WTC11 (cell line): ENCODE results near the gene MRPS27. TPM values are rescaled to one million over a fixed set of nuclear protein-coding genes. Genes with fewer than 3 reads are reported as not detected.

Source experiments
- ATAC-seq: fragments of 200-7000 bp; cut with Tn5 transposase; 2 replicates; pipeline ENCODE4 v1.10.0; 2021; ENCODE audit warnings: mild to moderate bottlenecking, moderate library complexity
- CTCF ChIA-PET: fragments of 300-600 bp; sonication (Branson Sonifier 250); formaldehyde crosslinking; loops from one replicate; lab custom pipeline; 2021; ENCODE audit warnings: antibody characterized with exemption; lab: Charles Lee
- POLR2A ChIA-PET: fragments of 350-600 bp; sonication (Branson Sonifier 250); formaldehyde crosslinking; loops from one replicate; lab custom pipeline; 2021; ENCODE audit warnings: antibody characterized with exemption; lab: Charles Lee
- DNase-seq: peaks from one replicate; pipeline ENCODE4 v3.0.0; 2021; ENCODE audit warnings: low spot score
- H3K27ac Mint-ChIP-seq: 2 replicates; pipeline ENCODE4 v1.8.0; 2021; ENCODE audit warnings: mixed read lengths
- H3K27me3 Mint-ChIP-seq: 2 replicates; pipeline ENCODE4 v1.8.0; 2021; ENCODE audit warnings: low read depth, mild to moderate bottlenecking, moderate library complexity, mixed read lengths
- H3K36me3 Mint-ChIP-seq: 2 replicates; pipeline ENCODE4 v1.8.0; 2021; ENCODE audit warnings: mixed read lengths
- H3K4me1 Mint-ChIP-seq: 2 replicates; pipeline ENCODE4 v1.8.0; 2022; ENCODE audit warnings: mixed read lengths
- H3K4me3 Mint-ChIP-seq: 2 replicates; pipeline ENCODE4 v1.8.0; 2021; ENCODE audit warnings: mild to moderate bottlenecking, moderate library complexity, mixed read lengths
- H3K9me3 Mint-ChIP-seq: 2 replicates; pipeline ENCODE4 v1.8.0; 2021; ENCODE audit warnings: mixed read lengths
- ATF1 ChIP-seq: sonication (generic); formaldehyde crosslinking; IDR thresholded peaks from 2 replicates; pipeline ENCODE4 v1.8.1; 2023; ENCODE audit warnings: mild to moderate bottlenecking, moderate library complexity, missing genetic modification reagents
- ATF2 ChIP-seq: sonication (generic); formaldehyde crosslinking; IDR thresholded peaks from 2 replicates; pipeline ENCODE4 v1.8.1; 2022; ENCODE audit warnings: low read depth, missing genetic modification reagents, borderline replicate concordance
- CREM ChIP-seq: sonication (generic); formaldehyde crosslinking; IDR thresholded peaks from 2 replicates; pipeline ENCODE4 v1.8.1; 2022; ENCODE audit warnings: mild to moderate bottlenecking, missing genetic modification reagents, moderate library complexity
- EMX1 ChIP-seq: fragments of 250-450 bp; sonication (Bioruptor Pico); IDR thresholded peaks from 2 replicates; pipeline ENCODE4 v1.8.0; 2021; ENCODE audit warnings: mild to moderate bottlenecking
- ERG ChIP-seq: fragments of 250-450 bp; sonication (Bioruptor Pico); IDR thresholded peaks from 2 replicates; pipeline ENCODE4 v1.8.0; 2021; ENCODE audit warnings: mild to moderate bottlenecking
- FOXK1 ChIP-seq: sonication (generic); formaldehyde crosslinking; IDR thresholded peaks from 2 replicates; pipeline ENCODE4 v1.8.0; 2022; ENCODE audit warnings: mild to moderate bottlenecking, moderate library complexity, missing genetic modification reagents
- HMGA2 ChIP-seq: fragments of 250-450 bp; sonication (Bioruptor Pico); IDR thresholded peaks from 2 replicates; pipeline ENCODE4 v1.4.0; 2021; ENCODE audit warnings: mild to moderate bottlenecking, moderate library complexity
- MXD4 ChIP-seq: fragments of 250-450 bp; sonication (Bioruptor Pico); IDR thresholded peaks from 2 replicates; pipeline ENCODE4 v1.8.0; 2021; ENCODE audit warnings: mild to moderate bottlenecking, moderate library complexity, borderline replicate concordance
- NR2C2 ChIP-seq: sonication (generic); formaldehyde crosslinking; IDR thresholded peaks from 2 replicates; pipeline ENCODE4 v1.8.0; 2022; ENCODE audit warnings: mild to moderate bottlenecking, missing genetic modification reagents
- PRDM15 ChIP-seq: sonication (generic); formaldehyde crosslinking; IDR thresholded peaks from 2 replicates; pipeline ENCODE4 v1.8.0; 2022; ENCODE audit warnings: missing genetic modification reagents
- PREB ChIP-seq: sonication (generic); formaldehyde crosslinking; IDR thresholded peaks from 2 replicates; pipeline ENCODE4 v1.8.1; 2022; ENCODE audit warnings: mild to moderate bottlenecking, missing genetic modification reagents, moderate library complexity, borderline replicate concordance
- SMAD4 ChIP-seq: sonication (generic); formaldehyde crosslinking; IDR thresholded peaks from 2 replicates; pipeline ENCODE4 v1.8.0; 2022; ENCODE audit warnings: mild to moderate bottlenecking, missing genetic modification reagents
- TCF7 ChIP-seq: sonication (generic); formaldehyde crosslinking; IDR thresholded peaks from 2 replicates; pipeline ENCODE4 v1.8.0; 2022; ENCODE audit warnings: mild to moderate bottlenecking, low read depth, missing genetic modification reagents, moderate library complexity
- TEAD4 ChIP-seq: sonication (generic); formaldehyde crosslinking; IDR thresholded peaks from 2 replicates; pipeline ENCODE4 v1.8.0; 2022; ENCODE audit warnings: mild to moderate bottlenecking, missing genetic modification reagents
- TP53 ChIP-seq: sonication (generic); formaldehyde crosslinking; IDR thresholded peaks from 2 replicates; pipeline ENCODE4 v1.8.1; 2023; ENCODE audit warnings: mild to moderate bottlenecking, missing genetic modification reagents
- ZNF219 ChIP-seq: sonication (generic); formaldehyde crosslinking; IDR thresholded peaks from 2 replicates; pipeline ENCODE4 v1.8.0; 2023; ENCODE audit warnings: missing genetic modification reagents, mild to moderate bottlenecking, borderline replicate concordance
- ZNF232 ChIP-seq: sonication (generic); formaldehyde crosslinking; IDR thresholded peaks from 2 replicates; pipeline ENCODE4 v1.8.0; 2022; ENCODE audit warnings: mild to moderate bottlenecking, missing genetic modification reagents
- ZNF317 ChIP-seq: sonication (generic); formaldehyde crosslinking; IDR thresholded peaks from 2 replicates; pipeline ENCODE4 v1.8.1; 2023; ENCODE audit warnings: low read depth, mild to moderate bottlenecking, moderate library complexity, missing genetic modification reagents, borderline replicate concordance
- ZNF423 ChIP-seq: fragments of 250-450 bp; sonication (Bioruptor Pico); IDR thresholded peaks from 2 replicates; pipeline ENCODE4 v2.1.2; 2022; ENCODE audit warnings: mild to moderate bottlenecking, moderate library complexity
- ZNF671 ChIP-seq: fragments of 250-450 bp; sonication (Bioruptor Pico); IDR thresholded peaks from 2 replicates; pipeline ENCODE4 v1.8.0; 2021; ENCODE audit warnings: mild to moderate bottlenecking
- total RNA-seq: library from RNA; stranded (reverse); gene quantifications from 3 replicates; pipeline ENCODE4 v1.2.3, GENCODE V29; 2021

Gene MRPS27
- total RNA-seq, 1 experiment from 2014 or later, result 80.1 TPM

GRCh38 chr5:72216756-72217155 lies 103.3 kb downstream of the MRPS27 start:
- H3K9me3 Mint-ChIP-seq, result no peaks in the 10 kb centered on the region
- TF ChIP-seq PRDM15 (CRISPR knock-in tag) (no peak), ATF2 (CRISPR knock-in tag) (no peak), TCF7 (CRISPR knock-in tag) (no peak), TP53 (CRISPR knock-in tag) (no peak), ERG (CRISPR knock-in tag) (no peak), HMGA2 (CRISPR knock-in tag) (no peak)
- TF ChIP-seq, all 79 proteins: peak for 0
- ChIA-PET POLR2A (no interaction called here), CTCF (interaction anchor here (1.4 kb wide), 1 partner anchor 28 kb away, joined by 3 read pairs; no protein-coding TSS in a partner anchor)
- H3K27me3 Mint-ChIP-seq, result peaks cover 7% of the 10 kb centered on the region
- no peak for ATAC-seq
- no peak overlapping the region for H3K4me3 Mint-ChIP-seq
- H3K4me1 Mint-ChIP-seq, result peaks cover 7% of the 10 kb centered on the region; the same call in 1 of the 2 replicates
- no peak overlapping the region for H3K27ac Mint-ChIP-seq
- no peak for DNase-seq
- peaks cover 34% of the 10 kb centered on the region for H3K36me3 Mint-ChIP-seq

GRCh38 chr5:72214168-72214567 lies 105.9 kb downstream of the MRPS27 start:
- Mint-ChIP-seq H3K36me3 (peaks cover 14% of the 10 kb centered on the region), H3K27ac (no peak overlapping the region), H3K4me1 (peaks cover 25% of the 10 kb centered on the region), H3K4me3 (no peak overlapping the region), H3K27me3 (peaks cover 9% of the 10 kb centered on the region), H3K9me3 (no peaks in the 10 kb centered on the region)
- TF ChIP-seq ZNF219 (CRISPR knock-in tag) (no peak), FOXK1 (no peak), SMAD4 (CRISPR knock-in tag) (no peak), NR2C2 (no peak), TEAD4 (CRISPR knock-in tag) (no peak), MXD4 (CRISPR knock-in tag) (no peak), ZNF317 (no peak)
- DNase-seq (no peak), ATAC-seq (no peak)
- CTCF ChIA-PET, result interaction anchor here (0.9 kb wide), 1 partner anchor 31 kb away, joined by 3 read pairs; no protein-coding TSS in a partner anchor
- POLR2A ChIA-PET, result no interaction called here

- peaks cover 10% of the 10 kb centered on the region for H3K36me3 Mint-ChIP-seq
- ATAC-seq (no peak), DNase-seq (no peak)
- TF ChIP-seq ATF1 (CRISPR knock-in tag), result no peak
- TF ChIP-seq PREB, result no peak
- no peak for TF ChIP-seq TCF7 (CRISPR knock-in tag)
- no peak for TF ChIP-seq ZNF423 (CRISPR knock-in tag)
- no peak for TF ChIP-seq ZNF671
- TF ChIP-seq EMX1, result no peak
- TF ChIP-seq ZNF232 (CRISPR knock-in tag), result no peak
- TF ChIP-seq CREM (CRISPR knock-in tag), result no peak
- no peak for TF ChIP-seq FOXK1
- H3K9me3 Mint-ChIP-seq, result no peaks in the 10 kb centered on the region
- peaks cover 9% of the 10 kb centered on the region for H3K27me3 Mint-ChIP-seq
- ChIA-PET CTCF (interaction anchor here (0.9 kb wide), 1 partner anchor 47 kb away, joined by 4 read pairs; no protein-coding TSS in a partner anchor), POLR2A (no interaction called here)
- H3K4me3 Mint-ChIP-seq, result no peak overlapping the region
- H3K4me1 Mint-ChIP-seq, result peaks cover 32% of the 10 kb centered on the region
- no peak overlapping the region for H3K27ac Mint-ChIP-seq
Measured at GRCh38 chr5:72213482-72213881, 106.6 kb downstream of the MRPS27 start.
